NCI-H345 treated with DMSO at 0.1 percent for 48 hours (cell line): ENCODE measurements around the gene FAT3.

Experiments used
- DNase-seq: peaks from one replicate; lab custom pipeline; 2025; ENCODE audit not compliant: unreplicated experiment; lab: John Stamatoyannopoulos, UW

FAT3 gene

DNA sequence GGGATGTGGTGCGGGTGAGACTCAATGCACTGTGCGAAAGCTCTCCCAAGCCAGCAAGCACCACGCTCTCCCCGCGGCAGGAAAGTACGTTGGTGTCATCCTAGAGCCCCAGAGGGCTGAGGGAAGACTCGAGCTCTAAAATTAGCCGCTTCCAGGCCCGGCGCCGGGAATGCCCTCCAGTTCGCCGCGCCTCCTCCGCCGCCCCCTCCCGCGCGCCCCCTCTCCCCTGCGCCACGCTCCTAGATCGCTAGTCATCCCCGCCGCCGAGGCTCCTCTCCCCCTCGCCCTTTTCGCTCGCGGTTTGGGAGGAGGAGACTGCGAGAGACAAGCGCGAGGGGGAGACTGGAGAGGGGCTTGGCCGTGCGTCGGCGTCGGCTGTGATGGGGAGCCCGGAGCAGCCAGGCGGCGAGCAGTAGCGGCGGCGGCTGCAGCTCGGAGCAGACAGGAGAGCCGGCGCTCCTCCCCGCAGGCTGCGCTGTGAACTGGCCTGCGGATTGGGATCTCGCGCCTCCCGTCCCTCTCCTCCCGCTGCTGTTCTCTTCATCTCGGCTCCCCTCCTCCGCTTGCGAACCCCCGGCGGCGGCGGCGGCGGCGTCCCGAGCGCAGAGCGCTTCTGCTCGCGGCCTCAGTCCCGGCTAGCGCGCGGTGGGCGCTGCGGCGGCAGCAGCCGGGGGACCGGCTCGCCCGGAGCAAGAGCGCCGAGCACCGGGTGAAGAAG, at the start of gene FAT3:
Gene FAT3, plus strand, starts transcription at position 412 of the 718 bp plus-strand sequence. CDS start 127,295 bp downstream, outside the sequence.
- peak; percentile 67 for DNase-seq

DNA sequence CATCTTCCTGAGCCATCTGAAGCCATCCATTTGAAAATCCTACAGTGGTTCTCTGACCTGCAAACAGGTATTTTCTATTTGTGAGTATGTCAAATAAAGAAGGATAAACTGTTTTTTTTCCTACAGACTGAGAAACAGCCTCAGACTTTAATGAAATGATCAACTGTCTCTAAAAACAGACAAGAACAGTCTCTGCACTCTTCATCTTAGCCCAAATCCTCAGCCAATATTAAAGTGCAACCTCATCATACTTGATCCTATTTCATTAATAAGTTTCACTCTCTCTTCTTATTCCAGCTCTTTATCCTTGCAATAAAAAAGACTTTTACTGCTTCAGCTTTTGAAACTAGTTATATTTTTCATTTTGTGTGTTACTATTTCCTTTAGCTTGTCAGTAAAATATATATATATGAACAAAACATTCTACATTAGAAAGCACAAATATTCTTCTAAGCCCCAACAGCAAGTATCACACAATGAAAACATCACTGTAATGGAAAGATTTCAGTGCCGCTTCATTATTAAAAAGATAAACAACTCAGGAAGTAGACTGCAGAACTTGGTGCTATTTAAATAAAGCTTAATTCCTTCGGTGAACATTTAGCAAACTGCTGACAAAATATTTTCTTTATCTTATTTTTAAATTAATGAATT, 45.5 kb upstream of the FAT3 start:
- no peak for DNase-seq

DNA sequence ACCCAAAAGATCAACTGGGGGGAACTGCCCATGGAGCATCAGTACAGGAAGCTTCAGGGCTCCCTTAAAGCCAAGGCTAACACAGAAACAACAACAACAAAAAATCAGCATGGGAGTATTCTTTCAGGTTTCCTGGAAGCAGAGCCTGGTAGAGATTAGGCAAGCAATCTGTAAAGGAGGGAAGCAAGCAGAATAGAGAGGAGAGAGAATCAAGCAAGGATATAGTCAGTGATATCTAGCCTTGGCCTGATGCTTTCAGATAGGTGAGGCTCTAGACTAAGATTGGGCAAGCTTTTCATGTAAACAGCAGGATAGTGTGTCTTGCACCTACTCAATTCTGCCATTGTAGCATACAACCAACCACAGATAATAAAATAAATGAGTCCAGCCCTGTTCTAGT, 44.4 kb upstream of the FAT3 start:
- DNase-seq, result no peak

DNA sequence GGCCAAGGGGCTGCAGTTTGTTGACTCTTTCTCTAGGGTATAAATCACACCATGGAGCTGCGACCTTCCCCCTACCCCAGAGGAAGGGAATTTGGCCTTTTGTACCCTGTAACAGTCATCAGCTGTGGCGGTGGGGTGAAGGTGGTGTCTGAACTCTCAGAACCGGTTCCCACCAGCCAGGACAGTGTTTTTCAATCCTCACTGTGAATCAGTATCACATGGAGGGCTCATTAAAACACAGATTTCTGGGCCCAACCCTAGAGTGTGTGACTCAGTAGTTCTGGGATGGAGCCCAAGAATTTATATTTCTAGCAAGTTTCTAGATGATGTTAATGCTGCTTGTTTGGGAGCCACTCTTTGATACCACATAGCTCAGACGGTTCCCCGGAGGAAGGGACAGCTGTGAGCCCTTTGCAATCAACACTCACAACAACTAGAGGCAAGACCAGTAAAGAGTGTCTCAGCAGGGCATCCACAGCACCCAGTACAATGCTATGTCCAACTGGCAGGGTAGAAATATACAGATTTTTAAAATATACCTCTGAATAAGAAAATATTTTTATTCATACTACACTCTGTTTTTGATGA, 43.9 kb upstream of the FAT3 start:
- no peak for DNase-seq

DNA sequence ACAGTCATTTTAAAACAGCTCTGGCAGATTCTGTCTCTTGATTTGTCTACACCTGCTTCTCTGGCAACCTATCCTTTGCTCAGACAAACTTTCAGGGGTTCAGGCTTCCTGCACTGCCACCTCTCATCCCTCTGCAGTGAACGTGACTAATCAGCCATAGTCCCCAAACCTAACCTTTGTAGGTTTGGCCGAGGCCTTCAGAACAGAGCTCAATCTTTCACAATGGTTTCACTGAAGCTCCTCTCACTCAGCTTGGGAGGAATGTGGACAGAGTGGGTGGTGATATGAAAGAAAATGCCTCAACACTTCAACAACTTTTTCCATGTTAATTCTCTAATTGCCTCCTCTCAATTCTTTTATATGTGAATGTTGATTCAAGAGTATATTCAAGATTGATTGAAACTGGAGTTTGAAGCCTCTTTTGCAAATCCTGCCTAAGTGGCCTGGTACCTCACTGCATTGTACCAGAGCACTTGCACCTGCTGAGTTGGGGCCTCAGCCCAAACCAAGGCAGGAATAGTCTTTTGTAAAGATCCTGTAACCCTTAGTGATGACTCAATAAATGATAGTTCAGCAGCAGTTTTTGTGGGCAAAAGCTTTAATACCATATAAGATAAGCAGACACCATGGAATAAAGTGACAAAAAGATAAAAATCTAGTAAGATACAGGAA, 33.9 kb upstream of the FAT3 start:
- no peak for DNase-seq

DNA sequence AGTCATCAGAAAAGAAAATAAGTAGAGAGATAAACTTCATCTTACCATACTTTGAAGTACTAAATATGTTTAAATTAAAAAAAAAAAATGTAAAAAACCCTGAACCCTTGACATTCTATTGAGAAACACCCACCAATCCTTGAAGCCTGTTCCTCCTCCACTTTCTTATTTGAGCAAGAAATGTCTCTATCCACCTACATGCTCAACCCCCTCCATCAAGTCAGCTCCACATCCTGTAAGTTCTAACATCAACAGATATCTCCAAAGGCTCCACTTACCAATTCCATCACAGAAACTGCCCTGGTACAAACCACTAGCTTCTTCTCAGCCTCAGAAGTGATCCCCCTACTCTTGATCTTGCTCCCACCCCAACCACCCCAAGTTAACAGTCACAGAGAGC, 32.5 kb upstream of the FAT3 start:
- no peak for DNase-seq

DNA sequence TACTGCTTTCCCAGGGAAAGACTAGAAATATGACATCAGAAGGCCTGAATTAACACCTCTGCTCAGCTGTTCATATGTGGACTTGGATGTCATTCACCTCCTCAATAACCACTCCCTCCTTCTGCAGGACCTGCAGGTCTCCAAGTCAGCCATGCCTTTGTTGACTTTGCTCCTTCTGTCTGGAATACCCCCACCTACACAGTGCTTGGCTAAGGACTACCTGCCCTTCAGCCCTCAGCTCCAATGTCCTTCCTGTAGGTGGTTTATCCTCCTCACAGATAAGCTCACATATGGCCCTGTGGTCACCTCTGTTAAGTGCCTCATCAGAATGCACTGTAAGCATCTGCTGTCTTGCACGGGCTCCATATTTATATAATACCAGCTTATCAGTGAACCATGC, 26.4 kb upstream of the FAT3 start:
- DNase-seq, result no peak

DNA sequence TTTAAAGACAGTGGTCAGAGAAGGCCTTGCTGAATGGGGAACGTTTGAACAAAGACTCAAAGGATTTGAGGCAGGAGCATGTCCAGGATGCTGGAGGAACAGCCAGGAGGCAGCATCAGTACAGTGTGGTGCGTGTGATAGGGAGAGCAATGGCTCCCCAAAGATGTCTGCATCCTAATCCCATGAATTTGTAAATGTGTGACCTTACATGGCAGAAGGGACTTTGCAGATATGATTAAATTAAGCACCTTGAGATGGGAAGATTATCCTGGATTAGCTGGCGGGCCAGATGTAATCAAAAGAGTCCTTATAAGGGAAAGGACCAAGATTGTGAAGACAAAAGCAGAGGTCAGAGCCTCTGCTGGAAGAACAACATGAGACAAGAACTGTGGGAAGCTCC, 24.6 kb upstream of the FAT3 start:
- DNase-seq, result no peak

DNA sequence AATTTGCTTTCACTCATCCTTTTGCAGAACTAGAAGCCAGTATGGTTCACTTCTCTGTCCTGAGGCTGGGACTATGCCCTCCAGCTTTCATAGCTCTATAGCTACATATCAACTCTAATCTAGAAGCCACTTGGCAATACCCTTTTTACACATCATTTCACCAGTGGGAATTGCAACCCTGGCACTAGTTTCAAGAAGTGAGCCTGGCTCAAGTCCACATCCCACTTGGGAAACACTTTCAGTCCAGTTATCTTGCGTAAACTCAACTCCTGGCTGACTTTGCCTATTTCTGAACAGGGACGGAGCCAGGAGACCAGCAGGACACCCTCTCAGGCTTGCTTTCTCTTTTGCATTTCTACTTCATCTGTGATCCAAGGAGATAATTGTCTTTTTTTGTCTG, 19.9 kb upstream of the FAT3 start:
- DNase-seq, result no peak

DNA sequence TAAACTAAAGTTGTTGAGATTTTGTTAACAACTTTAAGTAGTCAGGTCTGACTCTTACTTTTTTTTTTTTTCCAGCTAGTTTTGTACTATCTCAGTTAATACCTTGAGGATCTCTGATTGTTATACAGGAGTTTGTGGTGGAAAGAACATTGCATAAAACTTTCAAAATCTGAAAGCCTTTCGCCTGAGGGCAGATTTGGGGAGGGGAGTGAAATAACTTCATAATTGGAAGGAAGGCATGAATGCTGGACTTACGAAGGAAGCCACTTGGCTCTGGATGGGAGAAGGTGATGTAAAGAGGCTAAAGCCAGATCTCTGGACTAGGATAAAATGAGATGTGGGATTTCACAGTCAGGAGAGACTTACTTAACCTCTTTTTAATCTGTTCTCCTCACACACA, 18.2 kb upstream of the FAT3 start:
- DNase-seq, result no peak

DNA sequence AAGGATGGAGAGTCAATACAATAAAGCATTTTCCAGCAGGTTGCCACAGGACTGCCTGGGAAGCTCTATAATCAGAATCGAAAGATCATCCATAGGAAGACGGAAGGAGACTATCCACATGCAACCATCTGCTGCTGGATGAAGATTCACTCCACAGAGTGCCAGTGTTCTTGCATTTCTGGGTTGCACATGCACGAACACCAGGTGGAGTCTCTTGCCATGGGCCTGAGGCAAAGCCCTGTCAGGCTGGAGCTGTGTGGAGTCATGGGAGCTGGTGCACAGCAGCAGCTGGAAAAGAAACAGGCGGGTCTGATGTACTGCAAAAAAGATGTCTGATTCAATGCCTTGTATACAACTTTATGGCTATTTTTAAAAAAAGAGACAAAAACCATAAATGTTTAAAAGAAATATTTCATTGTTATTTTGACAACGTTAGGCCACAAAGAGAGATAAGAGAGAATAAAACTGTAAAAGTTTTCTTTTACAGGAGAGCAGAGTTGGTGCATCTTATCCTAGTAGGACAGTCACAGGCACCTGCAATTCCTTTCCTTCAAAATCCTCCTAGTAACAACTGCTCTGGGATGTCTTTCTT, 12.9 kb upstream of the FAT3 start:
- DNase-seq, result peak; percentile 6

DNA sequence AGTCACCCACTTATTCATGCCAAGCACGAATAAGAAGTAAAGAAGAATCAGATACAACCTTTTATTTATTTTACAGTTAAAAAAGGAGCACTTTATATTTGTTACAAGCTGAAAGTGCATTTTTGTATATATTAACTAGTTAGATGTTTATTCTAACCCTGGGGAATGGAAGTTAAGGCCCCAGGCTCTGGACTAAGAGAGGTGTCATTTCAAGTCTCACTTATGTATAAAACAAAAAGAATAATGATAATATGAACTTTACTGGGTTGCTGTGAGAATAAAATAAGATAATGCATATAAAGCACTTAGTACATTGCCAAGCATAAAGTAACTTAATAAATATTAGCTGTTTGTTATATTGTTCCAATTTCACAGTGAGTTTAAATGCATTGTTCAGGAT, 12.1 kb upstream of the FAT3 start:
- DNase-seq, result no peak

DNA sequence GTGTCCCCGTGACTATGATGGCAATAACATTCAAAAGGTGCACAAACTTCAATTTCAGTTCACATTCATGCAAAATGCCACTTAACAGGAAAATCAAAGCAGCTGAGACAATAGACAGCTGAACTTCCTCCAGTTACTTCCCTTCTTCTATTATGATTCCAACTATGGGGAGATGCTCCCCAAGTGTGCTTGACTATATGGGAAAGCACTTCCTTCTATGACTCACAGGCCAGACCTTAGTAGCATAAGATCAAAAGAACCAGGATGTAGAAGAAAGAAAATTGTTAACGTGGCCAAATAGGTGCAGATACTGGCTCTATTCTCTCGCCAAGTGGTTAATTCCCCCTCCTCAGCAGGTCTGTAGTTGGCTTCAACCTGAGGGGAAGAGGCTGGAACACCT, 7.8 kb upstream of the FAT3 start:
- no peak for DNase-seq

DNA sequence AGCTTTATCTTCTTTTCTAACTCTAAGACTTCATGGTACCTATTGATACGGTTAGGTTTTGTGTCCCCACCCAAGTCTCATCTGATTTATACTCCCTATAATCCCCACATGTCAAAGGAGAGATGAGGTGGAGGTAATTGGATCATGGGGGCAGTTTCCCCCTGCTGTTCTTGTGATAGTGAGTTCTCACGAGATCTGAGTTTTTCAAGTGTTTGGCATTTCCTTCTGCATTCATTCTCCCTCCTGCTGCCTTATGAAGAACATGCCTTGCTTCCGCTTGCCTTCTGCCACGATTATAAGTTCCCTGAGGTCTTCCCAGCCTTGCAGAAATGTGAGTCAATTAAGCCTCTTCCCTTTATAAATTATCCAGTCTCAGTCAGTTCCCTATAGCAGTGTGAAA, 5.1 kb upstream of the FAT3 start:
- DNase-seq, result no peak

DNA sequence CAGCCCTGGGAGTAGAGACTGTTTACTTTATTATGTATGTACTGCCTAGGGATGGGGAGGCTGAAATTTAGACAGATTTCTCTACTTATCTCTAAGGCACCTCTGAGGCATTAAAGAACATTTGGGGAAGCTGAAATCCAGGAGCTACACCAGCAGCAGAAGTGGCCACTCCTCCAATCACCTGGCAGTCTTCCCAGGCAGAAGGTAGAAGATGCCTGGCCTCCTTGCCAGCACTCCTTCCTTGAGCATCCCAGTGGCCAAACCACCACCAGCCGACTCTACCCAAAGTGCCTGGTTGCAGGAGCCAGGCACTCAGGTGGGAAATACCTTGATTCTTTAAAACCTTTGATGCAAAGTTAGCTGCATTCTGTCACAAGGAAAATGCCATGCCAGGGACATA, 1.9 kb upstream of the FAT3 start:
- DNase-seq, result no peak

DNA sequence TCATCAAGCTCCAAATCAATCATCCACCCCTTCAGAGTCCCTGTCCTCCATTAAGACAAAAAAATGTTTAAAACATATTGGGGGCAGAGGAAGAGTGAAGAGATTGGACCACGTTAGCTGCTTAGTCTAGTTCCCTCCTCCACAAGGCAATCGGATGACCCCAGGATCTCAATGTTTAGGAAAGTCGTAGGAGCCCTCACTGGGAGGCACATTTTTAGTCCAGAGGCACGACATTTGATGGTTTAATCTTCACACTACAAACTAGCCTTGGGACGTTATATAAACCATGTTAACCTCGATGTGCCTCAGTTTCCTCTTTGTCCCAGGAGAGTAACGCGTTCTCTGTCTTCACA, 588 bp upstream of the FAT3 start:
- DNase-seq, result no peak

DNA sequence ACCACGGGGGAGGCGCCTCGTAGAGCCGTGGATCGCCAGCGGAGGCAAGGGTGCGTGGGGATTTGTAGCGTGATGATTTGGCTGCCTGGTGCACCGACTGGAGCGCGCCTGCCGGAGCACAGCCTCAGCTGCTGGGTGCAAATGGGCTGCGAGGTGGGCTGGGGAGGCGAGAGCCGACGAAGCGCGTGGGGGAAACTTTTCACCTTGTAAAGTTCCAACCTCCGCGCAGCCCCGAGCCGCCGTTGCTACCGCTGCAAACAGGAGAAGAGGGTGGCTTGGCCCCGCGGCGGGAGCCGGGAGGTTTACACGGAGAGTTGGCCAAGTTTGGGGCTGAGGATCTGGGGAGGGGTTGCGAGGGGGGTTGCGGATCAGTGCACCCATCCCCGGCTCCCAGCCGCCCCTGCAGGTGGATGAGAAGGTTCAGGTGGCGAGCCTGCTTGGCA, 528 bp downstream of the FAT3 start:
- DNase-seq, result peak; percentile 49

DNA sequence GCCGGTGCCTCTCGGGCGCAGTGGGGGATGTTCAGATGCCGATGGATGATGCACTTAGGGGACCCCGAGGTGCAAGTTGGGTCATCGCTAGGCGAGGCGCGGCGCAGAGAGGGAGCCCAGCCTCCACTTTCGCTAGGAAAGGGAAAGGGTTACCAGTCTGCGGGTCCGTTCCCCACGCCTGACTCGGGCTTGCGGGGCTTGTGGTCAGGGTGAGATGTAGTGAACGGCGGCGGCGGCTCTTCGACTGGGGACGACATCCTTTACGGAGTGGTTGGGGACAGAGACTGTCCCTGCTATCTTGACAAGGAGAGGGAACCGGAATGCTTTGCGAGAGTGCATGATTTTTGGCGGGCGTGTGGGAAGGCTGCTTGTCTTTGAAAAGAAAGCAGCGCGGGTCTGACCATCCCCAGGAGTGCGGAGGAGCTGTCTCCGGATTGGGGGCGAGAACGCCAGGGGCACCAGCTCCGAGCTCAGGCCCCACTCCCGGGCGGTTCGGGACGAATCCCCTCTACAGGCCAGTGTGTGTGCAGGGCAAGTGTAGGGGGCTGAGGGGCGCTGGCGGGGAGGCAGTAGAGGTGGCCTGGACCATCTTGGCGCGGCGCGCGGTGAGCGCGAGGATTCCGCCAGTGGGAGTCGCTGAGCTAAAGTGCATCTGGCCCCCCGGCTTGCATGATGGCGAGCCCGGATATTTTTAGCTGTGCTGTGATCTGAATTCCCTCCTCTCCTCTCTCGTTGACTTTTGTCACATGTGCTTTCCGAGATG, 1.1 kb downstream of the FAT3 start:
- DNase-seq, result peak; percentile 58

DNA sequence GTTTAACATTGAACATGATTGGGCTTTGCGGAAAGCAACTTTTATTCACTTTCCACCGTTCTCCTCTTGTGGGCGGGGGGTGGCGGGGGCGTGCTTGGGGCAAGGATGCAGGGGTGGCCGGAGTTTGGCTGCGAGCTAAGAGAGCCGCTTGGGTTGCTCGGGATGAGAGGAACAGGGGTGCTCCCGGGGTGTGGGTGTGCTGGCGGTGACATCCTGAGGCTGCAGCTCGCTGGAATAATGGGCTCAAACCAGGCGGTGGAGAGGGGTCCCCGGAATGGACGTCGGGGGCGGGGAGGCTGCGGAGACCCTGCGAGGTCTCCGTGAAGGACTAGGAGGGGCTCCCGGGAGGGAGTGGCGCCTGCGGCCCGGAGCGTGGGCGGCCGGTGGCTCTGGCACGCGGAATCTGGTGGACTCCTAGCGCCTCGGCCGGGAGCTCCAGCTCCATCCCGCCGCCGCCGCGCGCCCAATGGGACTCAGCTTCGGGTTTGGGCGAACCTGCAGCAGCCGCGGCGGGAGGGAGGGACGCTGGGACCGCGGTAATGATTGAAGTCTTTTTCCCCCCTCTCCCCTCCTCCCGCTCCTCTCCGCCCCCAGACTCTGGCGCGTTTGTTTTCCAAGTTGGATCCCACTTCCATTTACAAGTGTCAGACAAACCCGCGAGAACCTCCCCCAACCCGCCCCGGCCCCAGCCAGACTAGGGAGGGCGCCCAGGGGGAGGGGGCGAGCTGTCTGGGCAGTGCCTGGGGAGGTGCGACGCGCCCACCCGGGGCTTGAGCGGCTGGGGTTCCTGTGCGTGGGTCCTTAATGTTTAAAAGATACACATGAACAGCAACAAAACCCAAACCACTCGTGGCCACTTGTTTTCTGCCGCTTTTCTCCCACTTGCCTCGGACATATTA, 2.0 kb downstream of the FAT3 start:
- peak; percentile 77 for DNase-seq
